Measurements from ENCODE around the gene GIGYF2.

The GIGYF2 gene

DNA sequence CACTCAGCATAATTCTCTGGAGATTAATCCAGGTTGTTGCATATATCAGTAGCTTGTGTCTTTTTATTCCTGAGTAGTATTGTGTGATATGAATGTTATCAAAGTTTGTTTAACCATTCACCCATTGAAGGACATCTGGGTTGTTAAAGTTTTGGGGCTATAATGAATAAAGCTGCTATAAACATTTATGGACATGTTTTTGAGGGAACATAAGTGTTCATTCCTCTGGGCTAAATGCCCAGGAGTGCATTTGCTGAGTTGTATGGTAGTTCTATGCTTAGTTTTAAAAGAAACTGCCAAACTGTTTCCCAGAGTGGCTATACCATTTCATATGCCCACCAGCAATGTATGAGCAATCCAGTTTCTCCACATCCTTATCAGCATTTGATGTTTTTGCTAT lies 101.1 kb downstream of the GIGYF2 start (continued):
- TF ChIP-seq, protein P1, sequence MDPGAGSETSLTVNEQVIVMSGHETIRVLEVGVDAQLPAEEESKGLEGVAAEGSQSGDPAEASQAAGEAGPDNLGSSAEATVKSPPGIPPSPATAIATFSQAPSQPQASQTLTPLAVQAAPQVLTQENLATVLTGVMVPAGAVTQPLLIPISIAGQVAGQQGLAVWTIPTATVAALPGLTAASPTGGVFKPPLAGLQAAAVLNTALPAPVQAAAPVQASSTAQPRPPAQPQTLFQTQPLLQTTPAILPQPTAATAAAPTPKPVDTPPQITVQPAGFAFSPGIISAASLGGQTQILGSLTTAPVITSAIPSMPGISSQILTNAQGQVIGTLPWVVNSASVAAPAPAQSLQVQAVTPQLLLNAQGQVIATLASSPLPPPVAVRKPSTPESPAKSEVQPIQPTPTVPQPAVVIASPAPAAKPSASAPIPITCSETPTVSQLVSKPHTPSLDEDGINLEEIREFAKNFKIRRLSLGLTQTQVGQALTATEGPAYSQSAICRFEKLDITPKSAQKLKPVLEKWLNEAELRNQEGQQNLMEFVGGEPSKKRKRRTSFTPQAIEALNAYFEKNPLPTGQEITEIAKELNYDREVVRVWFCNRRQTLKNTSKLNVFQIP (CRISPR knock-in tag; IDR thresholded peaks at IDR 0.05; ENCODE audit: borderline replicate concordance, low read depth): no peak
- TF ChIP-seq TCF4 (CRISPR knock-in tag; IDR thresholded peaks at IDR 0.05; ENCODE audit: borderline replicate concordance) (no peak), TOX (CRISPR knock-in tag; IDR thresholded peaks at IDR 0.05; ENCODE audit: borderline replicate concordance) (no peak)

DNA sequence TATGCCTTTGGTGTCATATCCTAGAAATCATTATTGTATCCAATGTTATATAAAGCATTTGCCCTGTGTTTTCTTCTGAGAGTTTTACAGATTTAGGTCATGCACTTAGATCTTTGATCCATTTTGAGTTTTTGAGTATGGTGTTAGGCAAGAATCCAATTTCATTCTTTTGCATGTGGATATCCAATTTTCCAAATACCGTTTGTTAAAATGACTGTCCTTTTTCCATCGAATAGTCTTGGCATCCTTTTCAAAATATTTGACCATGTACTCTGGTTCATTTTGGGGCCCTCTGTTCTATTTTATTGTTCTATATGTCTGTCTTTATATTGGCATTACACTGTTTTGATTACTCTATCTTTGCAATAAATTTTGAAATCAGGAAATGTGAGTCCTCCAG lies 103.0 kb downstream of the GIGYF2 start:
- TF ChIP-seq ZFP3 (CRISPR knock-in tag; IDR thresholded peaks at IDR 0.05) (no peak), TOX (CRISPR knock-in tag; IDR thresholded peaks at IDR 0.05; ENCODE audit: borderline replicate concordance) (no peak), RARB (CRISPR knock-in tag; IDR thresholded peaks at IDR 0.05) (no peak), ZC3H10 (CRISPR knock-in tag; IDR thresholded peaks at IDR 0.05) (no peak), ESRRG (CRISPR knock-in tag; IDR thresholded peaks at IDR 0.05) (no peak), TCF4 (CRISPR knock-in tag; IDR thresholded peaks at IDR 0.05; ENCODE audit: borderline replicate concordance) (no peak)
- TF ChIP-seq, protein P2, sequence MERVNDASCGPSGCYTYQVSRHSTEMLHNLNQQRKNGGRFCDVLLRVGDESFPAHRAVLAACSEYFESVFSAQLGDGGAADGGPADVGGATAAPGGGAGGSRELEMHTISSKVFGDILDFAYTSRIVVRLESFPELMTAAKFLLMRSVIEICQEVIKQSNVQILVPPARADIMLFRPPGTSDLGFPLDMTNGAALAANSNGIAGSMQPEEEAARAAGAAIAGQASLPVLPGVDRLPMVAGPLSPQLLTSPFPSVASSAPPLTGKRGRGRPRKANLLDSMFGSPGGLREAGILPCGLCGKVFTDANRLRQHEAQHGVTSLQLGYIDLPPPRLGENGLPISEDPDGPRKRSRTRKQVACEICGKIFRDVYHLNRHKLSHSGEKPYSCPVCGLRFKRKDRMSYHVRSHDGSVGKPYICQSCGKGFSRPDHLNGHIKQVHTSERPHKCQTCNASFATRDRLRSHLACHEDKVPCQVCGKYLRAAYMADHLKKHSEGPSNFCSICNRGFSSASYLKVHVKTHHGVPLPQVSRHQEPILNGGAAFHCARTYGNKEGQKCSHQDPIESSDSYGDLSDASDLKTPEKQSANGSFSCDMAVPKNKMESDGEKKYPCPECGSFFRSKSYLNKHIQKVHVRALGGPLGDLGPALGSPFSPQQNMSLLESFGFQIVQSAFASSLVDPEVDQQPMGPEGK (CRISPR knock-in tag; IDR thresholded peaks at IDR 0.05; ENCODE audit: borderline replicate concordance): no peak
- ATAC-seq: no peak

GRCh38 chr2:232802091-232802490 lies 105.0 kb downstream of the GIGYF2 start:
- ATAC-seq: no peak
- TF ChIP-seq SNAI2 (CRISPR knock-in tag; IDR thresholded peaks at IDR 0.05) (no peak), ESRRG (CRISPR knock-in tag; IDR thresholded peaks at IDR 0.05) (no peak), ISL1 (CRISPR knock-in tag; IDR thresholded peaks at IDR 0.05) (no peak)

DNA sequence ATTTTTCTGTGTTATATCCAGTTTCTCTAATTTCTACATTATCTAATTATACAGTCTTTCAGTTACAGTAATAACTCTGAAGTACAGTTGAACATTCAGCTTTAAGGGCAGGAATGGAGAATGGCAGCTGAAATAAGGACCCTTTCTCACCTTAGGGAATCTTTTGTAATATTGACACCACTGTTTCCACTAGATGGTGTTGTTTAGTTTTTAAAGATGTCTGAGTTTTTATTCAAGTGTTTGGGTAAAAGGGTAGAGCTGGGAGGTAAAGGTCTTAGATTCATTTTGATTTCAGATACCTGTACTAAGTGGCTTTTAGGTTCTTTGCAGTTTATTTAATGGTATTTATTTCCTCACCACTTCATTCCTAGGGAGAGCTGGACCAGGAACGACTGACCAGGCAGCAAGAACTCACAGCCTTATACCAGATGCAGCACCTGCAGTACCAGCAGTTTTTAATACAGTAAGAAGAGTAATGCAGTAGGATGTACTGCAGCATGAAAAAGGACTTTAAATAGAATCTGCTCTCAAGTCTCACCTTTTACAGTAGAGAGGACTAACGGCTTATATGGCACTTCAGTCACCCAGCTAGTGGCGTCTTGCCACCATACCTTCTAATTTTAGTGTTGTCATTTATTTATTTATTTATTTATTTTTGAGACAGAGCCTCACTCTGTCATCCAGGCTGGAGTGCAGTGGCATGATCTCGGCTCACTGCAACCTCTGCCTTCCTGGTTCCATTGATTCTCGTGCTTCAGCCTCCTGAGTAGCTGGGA lies 112.4 kb downstream of the GIGYF2 start:
- TF ChIP-seq ZFP3 (CRISPR knock-in tag; IDR thresholded peaks at IDR 0.05) (no peak), CREB5 (CRISPR knock-in tag; IDR thresholded peaks at IDR 0.05; ENCODE audit: low read depth) (no peak), ARNTL (CRISPR knock-in tag; IDR thresholded peaks at IDR 0.05; ENCODE audit: borderline replicate concordance, low read depth) (no peak), SNAI2 (CRISPR knock-in tag; IDR thresholded peaks at IDR 0.05) (no peak), OSR1 (CRISPR knock-in tag; IDR thresholded peaks at IDR 0.05) (no peak), BACH2 (CRISPR knock-in tag; IDR thresholded peaks at IDR 0.05; ENCODE audit: borderline replicate concordance) (no peak), TOX (CRISPR knock-in tag; IDR thresholded peaks at IDR 0.05; ENCODE audit: borderline replicate concordance) (no peak), ZFP30 (CRISPR knock-in tag; IDR thresholded peaks at IDR 0.05) (no peak), ESRRG (CRISPR knock-in tag; IDR thresholded peaks at IDR 0.05) (no peak), PPARA (CRISPR knock-in tag; IDR thresholded peaks at IDR 0.05; ENCODE audit: borderline replicate concordance) (no peak), TCF4 (CRISPR knock-in tag; IDR thresholded peaks at IDR 0.05; ENCODE audit: borderline replicate concordance) (no peak), ZNF8 (CRISPR knock-in tag; IDR thresholded peaks at IDR 0.05) (no peak), ISL1 (CRISPR knock-in tag; IDR thresholded peaks at IDR 0.05) (no peak)
- TF ChIP-seq, protein P3, sequence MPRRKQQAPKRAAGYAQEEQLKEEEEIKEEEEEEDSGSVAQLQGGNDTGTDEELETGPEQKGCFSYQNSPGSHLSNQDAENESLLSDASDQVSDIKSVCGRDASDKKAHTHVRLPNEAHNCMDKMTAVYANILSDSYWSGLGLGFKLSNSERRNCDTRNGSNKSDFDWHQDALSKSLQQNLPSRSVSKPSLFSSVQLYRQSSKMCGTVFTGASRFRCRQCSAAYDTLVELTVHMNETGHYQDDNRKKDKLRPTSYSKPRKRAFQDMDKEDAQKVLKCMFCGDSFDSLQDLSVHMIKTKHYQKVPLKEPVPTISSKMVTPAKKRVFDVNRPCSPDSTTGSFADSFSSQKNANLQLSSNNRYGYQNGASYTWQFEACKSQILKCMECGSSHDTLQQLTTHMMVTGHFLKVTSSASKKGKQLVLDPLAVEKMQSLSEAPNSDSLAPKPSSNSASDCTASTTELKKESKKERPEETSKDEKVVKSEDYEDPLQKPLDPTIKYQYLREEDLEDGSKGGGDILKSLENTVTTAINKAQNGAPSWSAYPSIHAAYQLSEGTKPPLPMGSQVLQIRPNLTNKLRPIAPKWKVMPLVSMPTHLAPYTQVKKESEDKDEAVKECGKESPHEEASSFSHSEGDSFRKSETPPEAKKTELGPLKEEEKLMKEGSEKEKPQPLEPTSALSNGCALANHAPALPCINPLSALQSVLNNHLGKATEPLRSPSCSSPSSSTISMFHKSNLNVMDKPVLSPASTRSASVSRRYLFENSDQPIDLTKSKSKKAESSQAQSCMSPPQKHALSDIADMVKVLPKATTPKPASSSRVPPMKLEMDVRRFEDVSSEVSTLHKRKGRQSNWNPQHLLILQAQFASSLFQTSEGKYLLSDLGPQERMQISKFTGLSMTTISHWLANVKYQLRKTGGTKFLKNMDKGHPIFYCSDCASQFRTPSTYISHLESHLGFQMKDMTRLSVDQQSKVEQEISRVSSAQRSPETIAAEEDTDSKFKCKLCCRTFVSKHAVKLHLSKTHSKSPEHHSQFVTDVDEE (CRISPR knock-in tag; IDR thresholded peaks at IDR 0.05): no peak
- TF ChIP-seq, protein P2 (CRISPR knock-in tag; IDR thresholded peaks at IDR 0.05; ENCODE audit: borderline replicate concordance): no peak
- TF ChIP-seq, protein P1 (CRISPR knock-in tag; IDR thresholded peaks at IDR 0.05; ENCODE audit: borderline replicate concordance, low read depth): no peak
- no peak for ATAC-seq

Measured in SK-N-SH treated with all-trans-retinoic acid at 6 μM for 48 hours (cell line).